HG02973 (cell line): ENCODE data around the gene VSIG8.
A peak's percentile ranks its signal among the peaks of the same experiment; 100 is the strongest.

Experiments used
- ATAC-seq: cut with Tn5 transposase; IDR thresholded peaks from one replicate; pipeline ENCODE4 v1.9.1; 2021; ENCODE audit warnings: moderate library complexity; ENCODE audit not compliant: unreplicated experiment

The VSIG8 gene

DNA sequence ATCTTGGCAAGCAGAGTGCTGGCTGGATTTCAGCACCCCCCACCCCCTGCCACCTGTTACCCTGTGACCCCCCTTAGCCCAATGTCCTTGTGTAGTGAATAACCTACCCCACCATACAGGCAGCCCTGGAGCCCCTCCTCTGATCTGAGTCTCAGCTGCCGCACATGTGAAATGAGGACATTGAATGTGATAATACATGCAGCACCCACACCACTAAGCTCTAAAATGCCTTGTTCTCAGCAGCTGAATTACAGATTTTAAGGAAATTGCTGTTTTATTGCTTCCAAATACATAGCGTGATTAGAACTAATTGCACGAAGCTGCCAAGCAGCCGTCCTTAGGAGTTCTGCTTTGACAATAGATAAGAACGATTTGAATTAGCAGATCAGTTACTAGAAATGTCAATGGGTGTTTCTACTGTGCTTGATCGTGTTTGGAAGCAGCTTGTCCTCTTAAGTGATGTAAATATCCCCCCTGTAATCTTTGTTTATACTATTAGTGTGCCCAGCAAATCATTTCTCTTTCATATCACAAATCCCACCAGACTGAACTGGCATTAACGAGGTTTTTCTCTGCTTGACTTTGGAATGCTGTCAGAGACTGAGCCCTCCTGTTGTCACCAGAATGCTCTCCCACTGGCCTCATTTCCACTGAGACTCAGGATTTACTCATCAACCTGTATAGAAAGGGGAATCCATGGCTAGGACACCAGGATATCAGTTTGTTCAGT is 30.9 kb downstream of the VSIG8 start:
- no peak for ATAC-seq

DNA sequence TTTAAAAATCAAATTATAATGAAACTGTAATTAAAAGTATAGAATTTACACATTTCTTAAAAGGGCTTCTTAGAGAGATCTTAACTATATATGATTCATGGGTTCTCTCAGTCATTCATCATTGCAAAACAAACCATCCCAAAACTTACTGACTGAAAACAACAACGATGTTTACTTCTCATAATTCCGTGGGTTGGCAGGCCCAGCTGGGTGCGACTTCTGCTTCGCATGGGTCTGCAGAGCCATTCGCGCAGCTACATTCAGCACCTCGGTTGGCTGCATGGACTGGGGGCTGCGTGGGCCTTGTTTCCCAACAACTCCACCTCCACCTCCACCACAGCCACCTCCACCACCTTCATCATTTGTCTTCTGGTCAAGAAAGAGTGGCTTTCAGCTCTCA is 31.7 kb downstream of the VSIG8 start:
- ATAC-seq = no peak

DNA sequence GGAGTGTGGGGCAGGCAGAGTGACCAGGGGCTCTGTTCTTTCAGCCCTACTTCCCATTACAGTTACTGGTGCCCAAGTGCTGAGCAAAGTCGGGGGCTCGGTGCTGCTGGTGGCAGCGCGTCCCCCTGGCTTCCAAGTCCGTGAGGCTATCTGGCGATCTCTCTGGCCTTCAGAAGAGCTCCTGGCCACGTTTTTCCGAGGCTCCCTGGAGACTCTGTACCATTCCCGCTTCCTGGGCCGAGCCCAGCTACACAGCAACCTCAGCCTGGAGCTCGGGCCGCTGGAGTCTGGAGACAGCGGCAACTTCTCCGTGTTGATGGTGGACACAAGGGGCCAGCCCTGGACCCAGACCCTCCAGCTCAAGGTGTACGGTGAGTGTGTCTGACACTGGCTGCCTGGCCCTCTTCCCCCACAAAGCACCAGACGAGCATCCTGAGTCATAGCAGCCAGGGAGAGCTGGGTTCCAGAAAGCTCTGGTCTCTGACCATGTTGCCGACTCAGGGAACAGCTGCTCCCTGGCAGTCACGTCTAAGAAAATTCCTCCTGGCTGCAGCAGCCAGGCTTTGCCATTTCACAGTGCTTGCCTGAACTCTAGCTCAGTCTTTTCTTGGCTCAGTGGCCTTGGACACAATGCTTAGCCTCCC is 32.5 kb downstream of the VSIG8 start:
- no peak for ATAC-seq

DNA sequence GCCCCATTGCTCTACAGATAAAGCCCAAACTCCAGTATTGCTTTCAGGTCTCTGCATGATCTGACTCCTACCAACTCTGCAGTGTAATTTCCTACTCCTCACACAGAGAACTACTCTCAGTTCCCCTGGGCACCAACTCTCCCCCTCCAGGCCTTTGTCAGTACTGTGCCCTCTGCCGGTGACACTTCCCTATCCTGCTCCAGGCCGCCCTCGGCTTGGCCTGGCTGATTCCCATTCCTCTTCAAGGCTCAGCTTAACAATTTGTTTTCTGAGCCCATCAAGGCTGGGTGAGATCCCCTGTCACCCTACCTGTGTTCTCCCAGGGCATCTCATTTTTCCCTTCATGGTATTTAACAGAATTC is 33.2 kb downstream of the VSIG8 start:
- ATAC-seq = peak; percentile 66

DNA sequence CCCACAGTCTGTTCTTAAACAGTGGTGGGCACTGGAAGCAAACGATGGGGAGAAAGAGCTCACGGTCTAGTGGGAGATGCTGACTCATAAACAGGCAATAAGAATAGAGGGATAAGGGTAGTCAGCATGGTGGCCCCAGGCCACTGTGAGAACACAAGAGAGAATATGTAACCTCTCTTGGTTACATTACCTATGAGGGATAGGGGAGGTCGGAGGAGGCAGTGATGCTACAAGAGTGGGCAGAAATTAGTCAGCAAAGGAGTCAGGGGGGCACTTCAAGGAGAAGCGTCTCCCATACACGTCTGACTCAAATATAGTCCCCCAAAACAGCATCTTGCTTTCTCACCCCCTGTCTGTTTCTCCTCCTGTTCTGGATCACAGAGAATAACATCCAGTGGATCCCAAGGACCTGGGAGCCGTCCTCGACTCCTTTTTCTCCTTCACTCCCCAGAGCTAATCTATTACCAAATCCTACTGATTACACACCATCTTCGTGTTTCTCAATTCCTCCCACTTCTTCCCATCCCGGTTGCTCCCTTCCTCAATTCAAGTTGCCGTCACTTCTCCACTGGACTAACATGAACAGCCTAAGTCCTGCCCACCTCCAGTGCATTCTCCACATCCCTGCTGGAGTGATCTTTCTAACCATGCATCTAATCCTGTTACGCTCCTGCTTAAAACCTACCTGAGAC is 33.7 kb downstream of the VSIG8 start:
- ATAC-seq = no peak

DNA sequence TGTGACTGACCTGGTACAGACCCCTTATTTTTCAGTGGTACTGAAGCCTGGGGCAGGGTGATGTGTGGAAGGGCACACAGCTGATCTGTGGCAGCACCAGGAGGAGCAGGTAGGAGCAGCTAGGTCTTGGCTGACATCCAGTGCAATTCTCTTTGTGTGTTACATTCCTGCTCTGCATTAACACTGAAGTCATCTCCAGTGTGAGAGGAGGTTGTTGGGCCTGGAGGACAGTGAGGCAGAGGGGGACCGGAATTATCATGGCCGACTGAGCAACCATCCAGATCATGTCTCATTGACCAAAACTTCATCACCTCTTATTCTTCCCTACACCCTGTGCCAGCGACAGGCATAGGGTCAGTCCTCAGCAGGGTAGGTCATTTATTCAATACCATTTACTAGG is 34.3 kb downstream of the VSIG8 start:
- no peak for ATAC-seq

DNA sequence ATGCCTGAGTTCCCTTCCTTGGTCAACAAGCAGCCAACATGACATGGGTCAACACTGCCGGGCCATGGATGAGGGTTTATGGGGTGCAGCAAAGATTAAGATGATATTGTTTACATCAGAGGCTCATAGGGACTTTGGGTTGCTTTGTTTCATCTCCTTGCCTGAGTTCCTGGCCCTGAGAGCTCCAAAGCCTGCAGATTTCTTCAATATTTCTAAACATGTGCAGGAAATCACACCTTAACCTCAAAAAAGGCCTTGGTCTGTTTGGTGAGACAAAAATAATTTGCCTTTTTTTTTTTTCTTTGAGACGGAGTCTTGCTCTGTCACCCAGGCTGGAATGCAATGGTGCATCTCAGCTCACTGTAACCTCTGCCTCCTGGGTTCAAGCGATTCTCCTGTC is 34.9 kb downstream of the VSIG8 start:
- ATAC-seq = no peak

DNA sequence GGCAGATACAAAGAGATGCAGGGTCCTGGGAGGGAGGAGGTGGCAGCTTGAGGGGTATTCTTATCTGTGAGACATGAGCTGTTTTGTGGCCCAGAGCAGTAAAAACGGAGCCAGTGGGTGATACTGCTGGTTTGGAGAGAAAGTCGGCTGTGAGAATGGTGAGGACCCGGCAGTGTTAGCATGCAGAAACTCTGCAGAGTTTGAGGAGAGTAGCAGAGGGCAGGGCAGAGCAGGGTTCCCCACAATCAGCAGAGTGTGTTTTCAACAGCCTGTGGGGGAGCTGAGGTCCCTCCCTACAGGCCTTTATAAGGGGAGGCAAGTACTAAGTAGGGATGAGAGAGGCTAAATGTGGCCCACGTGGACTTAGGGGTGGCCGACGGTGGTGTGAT is 35.4 kb downstream of the VSIG8 start:
- ATAC-seq = no peak

DNA sequence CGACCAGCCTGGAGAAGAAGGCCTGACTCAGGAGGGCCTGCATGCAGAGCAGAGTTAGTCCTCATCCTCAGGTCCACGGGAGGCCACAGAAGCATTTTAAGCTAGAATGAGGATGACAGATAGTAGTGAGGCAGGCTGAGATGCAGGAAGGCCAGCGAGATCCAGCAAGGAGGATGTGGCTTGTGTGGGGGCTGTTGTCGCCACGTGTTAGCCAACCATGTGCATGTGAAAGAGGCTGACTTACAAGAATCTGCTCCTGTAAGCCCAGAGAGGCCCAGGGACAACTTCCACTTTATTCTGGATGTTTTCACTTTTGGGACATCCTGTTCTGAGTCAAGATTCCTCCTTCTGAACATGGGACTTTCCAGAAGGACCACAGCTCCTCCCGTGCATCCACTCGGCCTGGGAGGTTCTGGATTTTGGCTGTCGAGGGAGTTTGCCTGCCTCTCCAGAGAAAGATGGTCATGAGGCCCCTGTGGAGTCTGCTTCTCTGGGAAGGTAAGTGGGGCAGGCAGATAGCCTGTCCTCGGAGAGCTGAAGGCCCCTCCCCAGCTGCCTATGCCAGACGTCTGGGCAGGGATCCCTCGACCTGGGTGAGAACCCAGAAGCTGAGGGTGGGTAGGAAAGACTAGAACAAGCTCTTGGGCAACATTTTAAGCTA is 35.9 kb downstream of the VSIG8 start, which contains the start of gene SLAMF8:
Gene SLAMF8 (plus strand): TSS at position 433 of the 661 bp plus-strand sequence. CDS start 26 bp downstream, at position 459.
- peak; percentile 46 for ATAC-seq

DNA sequence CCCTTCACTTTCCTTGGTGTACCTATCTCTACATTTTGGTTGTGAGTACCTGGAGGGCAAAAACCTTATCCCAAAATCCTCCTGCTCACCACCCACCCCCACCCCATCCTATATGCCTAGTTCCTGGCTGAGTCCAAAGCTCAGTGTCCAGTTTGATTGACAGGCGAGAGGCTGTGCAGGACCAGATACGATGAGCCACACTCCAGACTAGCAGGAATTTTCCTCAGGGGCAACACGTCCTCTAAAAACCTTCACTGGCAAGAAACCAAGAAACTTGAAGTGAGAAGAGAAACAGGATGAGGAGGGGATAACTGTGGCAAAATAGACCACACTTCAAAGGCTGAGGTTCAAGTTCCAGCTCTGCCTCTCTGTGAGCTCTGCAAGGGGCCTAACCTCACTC is 36.9 kb downstream of the VSIG8 start:
- ATAC-seq = no peak

DNA sequence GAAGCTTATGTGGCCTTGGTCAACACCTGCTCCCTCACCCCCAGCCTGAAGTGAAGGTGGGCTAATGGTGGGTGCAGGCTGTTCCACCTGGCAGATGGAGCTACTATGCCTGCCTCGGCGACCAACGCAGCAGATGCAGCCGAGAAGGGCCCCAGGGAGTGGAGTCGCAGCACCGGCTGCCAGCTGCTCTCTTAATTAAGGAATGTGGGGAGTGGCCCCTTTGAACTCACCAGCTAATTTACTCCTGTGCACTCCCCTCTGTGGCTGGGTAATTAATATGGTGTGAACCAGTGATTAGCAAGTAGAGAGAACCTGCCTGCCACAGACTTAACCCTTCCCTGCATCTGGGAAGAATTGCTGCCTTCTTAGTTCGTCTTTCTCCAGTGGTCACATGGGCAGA is 39.1 kb downstream of the VSIG8 start:
- no peak for ATAC-seq

DNA sequence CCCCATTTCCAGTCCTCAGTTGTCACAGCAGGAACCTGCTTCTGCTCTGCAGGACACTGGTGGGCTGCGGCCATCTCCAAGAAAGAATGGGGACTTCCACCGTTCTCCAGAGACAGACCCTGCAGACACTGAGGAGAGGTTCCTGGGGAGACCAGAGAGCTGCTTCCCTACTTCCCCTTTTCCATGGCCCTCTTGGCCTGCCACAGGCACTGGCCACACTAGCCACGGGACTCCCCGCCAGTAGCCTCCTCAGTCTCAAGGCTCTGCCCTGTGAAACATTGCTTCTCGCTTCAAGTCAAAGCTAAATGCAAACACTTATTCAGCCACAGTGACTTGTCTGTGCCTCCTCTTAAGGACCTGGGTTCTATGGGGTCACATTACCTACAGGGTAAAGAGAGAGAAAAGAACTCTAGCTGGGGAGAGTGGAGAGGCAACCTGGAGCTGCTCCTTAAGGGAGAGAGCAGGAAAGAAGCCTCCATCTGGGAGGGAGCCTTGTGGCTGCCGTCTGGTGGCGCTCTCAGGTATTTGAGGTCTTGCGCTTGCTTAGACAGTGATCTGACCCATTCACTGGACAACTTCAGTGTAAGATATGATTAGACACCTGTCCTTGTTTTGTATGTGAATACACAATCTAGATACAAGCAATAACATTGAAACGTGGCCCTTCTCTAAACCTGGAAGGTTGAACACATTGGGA is 41.1 kb downstream of the VSIG8 start:
- no peak for ATAC-seq

DNA sequence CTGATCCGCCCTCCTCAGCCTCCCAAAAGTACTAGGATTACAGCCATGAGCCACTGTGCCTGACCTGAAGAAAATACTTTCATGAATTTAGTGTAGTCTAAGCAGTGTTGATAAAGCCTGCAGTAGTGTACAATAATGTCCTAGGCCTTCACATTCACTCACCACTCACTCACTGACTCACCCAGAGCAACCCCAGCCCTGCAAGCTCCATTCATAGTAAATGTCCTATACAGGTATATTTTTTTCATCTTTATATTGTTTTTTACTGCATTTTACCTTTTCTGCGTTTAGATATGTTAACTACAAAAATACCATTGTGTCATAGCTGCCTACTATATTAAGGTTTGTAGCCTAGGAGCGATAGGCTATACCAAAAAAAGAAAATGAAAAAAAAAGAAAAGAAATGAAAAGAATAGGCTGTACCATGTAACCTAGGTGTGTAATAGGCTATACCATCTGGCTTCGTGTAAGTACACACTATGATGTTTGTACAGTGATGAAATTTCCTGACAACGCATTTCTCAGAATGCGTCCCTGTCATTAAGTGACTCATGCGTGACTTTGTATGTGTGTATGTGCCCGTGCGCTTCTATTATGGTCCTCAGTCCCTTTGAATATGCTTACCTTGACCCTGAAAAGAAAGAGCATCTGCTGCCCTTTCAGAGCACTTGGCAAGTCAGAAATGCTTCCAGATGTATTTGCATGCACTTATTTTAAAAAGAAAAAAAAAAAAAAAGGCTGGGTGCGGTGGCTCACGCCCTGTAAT is 45.0 kb downstream of the VSIG8 start:
- no peak for ATAC-seq

DNA sequence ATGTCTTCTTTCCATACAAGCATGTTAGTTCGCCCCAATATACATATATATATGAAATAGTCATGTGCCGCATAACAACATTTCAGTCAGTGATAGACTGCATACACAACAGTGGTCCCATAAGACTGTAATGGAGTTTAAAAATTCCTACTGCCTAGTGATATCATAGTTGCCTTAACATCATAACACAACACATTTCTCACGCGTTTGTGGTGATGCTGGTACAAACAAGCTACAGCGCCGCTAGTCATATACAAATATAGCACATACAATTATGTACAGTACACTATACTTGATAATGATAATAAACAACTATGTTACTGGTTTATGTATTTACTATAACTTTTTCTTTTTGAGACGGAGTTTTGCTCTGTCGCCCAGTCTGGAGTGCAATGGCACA is 46.5 kb downstream of the VSIG8 start:
- ATAC-seq = no peak

DNA sequence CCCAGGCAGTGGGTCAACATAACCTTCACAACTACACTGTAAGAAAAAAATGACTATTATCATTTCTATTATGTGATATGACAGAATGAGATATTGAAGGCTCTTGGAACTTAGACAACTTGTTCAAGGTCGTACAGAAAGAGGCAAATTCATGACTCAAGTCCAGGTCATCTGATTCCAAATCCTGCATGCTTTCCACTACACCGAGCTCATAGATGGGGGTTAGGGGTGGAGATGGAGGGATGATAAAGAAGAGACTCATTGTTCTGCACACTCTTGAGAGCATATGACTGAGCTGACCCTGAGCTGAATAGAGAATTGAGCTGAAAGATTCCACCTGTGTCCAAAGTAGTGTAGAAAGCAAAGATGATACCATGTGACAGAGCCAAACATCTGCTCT is 57.5 kb downstream of the VSIG8 start:
- no peak for ATAC-seq
